GM12874 (cell line): Measurements from ENCODE around the gene STK17B.

Experiments used
- TF ChIP-seq, protein P1 (sequence below): IDR thresholded peaks from 2 replicates; pipeline ENCODE4 v1.5.1; 2011; ENCODE audit warnings: low read depth, mild to moderate bottlenecking, control low read depth, low read length, moderate library complexity; ENCODE audit not compliant: insufficient read depth

Gene STK17B

GRCh38 chr2:196171248-196171871, at the start of gene STK17B:
Gene STK17B (minus strand): TSS chr2:196171578. CDS start chr2:196163383, 8,195 bp downstream.
- TF ChIP-seq, protein P1, sequence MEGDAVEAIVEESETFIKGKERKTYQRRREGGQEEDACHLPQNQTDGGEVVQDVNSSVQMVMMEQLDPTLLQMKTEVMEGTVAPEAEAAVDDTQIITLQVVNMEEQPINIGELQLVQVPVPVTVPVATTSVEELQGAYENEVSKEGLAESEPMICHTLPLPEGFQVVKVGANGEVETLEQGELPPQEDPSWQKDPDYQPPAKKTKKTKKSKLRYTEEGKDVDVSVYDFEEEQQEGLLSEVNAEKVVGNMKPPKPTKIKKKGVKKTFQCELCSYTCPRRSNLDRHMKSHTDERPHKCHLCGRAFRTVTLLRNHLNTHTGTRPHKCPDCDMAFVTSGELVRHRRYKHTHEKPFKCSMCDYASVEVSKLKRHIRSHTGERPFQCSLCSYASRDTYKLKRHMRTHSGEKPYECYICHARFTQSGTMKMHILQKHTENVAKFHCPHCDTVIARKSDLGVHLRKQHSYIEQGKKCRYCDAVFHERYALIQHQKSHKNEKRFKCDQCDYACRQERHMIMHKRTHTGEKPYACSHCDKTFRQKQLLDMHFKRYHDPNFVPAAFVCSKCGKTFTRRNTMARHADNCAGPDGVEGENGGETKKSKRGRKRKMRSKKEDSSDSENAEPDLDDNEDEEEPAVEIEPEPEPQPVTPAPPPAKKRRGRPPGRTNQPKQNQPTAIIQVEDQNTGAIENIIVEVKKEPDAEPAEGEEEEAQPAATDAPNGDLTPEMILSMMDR: no peak

DNA sequence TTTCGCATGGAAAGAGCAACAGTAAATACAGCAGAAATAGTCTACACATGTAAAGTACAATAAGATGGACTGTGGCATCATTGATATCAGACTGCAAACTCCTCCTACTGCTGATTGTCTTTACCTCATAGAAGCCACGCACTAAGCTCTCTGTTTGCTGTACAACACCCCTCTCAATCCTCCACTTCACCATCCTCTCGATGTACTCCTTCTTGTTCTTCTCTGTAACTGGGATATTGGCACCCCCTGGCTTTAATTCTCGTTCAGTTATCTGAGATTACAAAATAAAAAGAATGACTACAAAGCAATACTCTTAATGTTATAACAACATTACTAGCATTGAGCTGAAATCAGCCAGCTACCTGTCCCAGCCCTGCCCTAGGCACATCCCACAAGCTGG, 49.3 kb upstream of the STK17B start:
- TF ChIP-seq, protein P1: no peak

- TF ChIP-seq, protein P1: no peak
These were observed 48.3 kb upstream of the STK17B start for GRCh38 chr2:196219671-196220070.

DNA sequence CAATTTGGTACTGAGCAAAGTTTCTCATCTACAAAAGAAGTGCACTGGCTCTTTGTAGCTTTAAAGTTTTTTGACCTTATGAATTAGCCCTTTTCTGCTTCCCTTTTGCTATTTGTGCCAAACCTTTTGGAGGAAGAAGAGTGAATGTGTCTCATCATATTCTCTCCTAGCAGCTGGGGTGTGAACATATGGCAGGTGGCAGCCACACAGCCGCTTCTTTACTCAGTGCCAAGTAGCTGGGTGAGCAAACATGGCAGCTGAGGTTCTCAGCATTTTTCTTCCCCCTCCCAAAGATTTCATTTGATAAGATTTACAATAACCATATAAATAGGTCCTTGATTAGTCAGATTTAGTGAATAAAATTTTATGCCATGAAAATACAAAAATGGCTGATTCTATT, 46.7 kb upstream of the STK17B start:
- TF ChIP-seq, protein P1: no peak

GRCh38 chr2:196217116-196217515, 45.7 kb upstream of the STK17B start:
- TF ChIP-seq, protein P1: no peak

DNA sequence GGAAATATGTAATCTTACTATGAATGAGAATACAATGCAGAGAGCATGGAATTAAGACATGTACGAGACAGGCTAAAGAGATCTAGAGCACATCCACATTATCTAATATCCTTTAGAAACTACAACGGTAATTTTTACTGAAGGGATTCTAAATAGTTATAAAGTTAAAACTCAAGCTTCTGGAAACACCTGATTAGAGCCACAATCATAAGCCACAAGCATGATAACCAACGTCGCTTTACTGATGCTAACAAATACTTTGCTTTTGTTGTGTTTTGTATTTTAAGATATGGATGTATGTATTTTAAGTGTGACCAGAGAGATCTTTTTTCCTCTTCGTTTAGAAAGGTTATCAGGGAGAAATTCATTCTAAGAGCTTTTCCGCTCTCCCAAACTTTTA, 44.0 kb upstream of the STK17B start:
- TF ChIP-seq, protein P1: no peak

DNA sequence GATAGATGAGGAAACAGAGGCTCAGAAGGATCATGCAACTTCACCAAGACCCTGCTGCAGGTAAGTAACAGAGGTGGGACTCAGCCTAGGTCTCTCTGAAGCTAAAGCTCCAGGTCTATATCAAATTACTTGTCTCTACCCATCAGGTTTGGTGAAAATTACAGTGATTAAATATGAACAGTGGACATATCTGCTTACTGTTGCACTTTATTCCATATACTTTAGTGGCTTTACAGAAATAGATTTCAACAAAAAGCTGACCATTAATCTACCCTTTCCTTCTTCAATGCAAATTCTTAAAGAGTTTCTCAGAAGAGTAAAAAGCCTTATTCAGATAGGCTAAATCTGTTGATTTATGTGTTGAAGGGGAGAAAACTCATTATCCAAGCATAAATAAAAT, 42.8 kb upstream of the STK17B start:
- TF ChIP-seq, protein P1: no peak
